ENCODE results near the gene FAIM2. TPM values are rescaled to one million over a fixed set of nuclear protein-coding genes. Genes with fewer than 3 reads are reported as not detected.

Gene FAIM2
- total and polyA plus RNA-seq, 2 experiments from 2014 or later: 0.61 to 2.0 TPM

GRCh38 chr12:49825360-49825970 lies 78.2 kb downstream of the FAIM2 start:
- Histone ChIP-seq H3F3A (replicated peaks; ENCODE audit: low read depth) (0 out of 2 replicates have a peak, but pooled peaks cover 6% of the 10 kb centered on the region), H3K27me3 (ENCODE audit: insufficient read depth) (no peaks in the 10 kb centered on the region), H3K27ac (ENCODE audit: low read depth) (no peak overlapping the region; the same call in 1 of the 2 replicates), H3K79me2 (replicated peaks; ENCODE audit: insufficient read depth) (peaks cover 71% of the 10 kb centered on the region), H3K36me3 (ENCODE audit: insufficient read depth) (no peaks in the 10 kb centered on the region), H3K4me3 (no peak overlapping the region), H4K20me1 (replicated peaks; ENCODE audit: insufficient read depth) (peaks cover 12% of the 10 kb centered on the region), H3K4me1 (ENCODE audit: insufficient read depth) (peaks cover 44% of the 10 kb centered on the region), H2AFZ (no peak overlapping the region), H3K4me2 (peak overlapping the region; percentile 41), H3K9me2 (ENCODE audit: insufficient read depth) (no peaks in the 10 kb centered on the region)
- H3K27ac Mint-ChIP-seq: no peak overlapping the region
- H3K4me3 Mint-ChIP-seq: peak overlapping the region; percentile 35; the same call in 1 of the 3 replicates
- ATAC-seq (peak; percentile 6), DNase-seq (ENCODE audit: low spot score) (peak; percentile 27)
- peaks cover 7% of the 10 kb centered on the region for H3K36me3 Mint-ChIP-seq (ENCODE audit: low read depth)
- H3K4me1 Mint-ChIP-seq: peaks cover 58% of the 10 kb centered on the region
- TF ChIP-seq EZH2 (IDR thresholded peaks at IDR 0.05; ENCODE audit: low read depth, unreplicated experiment): no peak
- TF ChIP-seq ETS1 (IDR thresholded peaks at IDR 0.05): no peak
- no peak for TF ChIP-seq CREB1 (CRISPR knock-in tag; IDR thresholded peaks at IDR 0.05; ENCODE audit: low read depth)
- TF ChIP-seq POLR2AphosphoS5 (IDR thresholded peaks at IDR 0.05; ENCODE audit: low read depth): no peak
- TF ChIP-seq REST (IDR thresholded peaks at IDR 0.05; ENCODE audit: unreplicated experiment): no peak
- TF ChIP-seq JUNB (IDR thresholded peaks at IDR 0.05; ENCODE audit: unreplicated experiment): no peak
- TF ChIP-seq ZNF331 (CRISPR knock-in tag; IDR thresholded peaks at IDR 0.05; ENCODE audit: low read depth): no peak
- no peak for TF ChIP-seq NANOG (IDR thresholded peaks at IDR 0.05; ENCODE audit: borderline replicate concordance)
- no peak for TF ChIP-seq ZNF462 (CRISPR knock-in tag; IDR thresholded peaks at IDR 0.05)
- no peak for TF ChIP-seq ZNF114 (CRISPR knock-in tag; IDR thresholded peaks at IDR 0.05)
- TF ChIP-seq EZH2phosphoT487 (IDR thresholded peaks at IDR 0.05; ENCODE audit: unreplicated experiment): no peak
- no peak for TF ChIP-seq STAT1 (IDR thresholded peaks at IDR 0.05; ENCODE audit: unreplicated experiment)
- no peak for TF ChIP-seq CTCF (conservative IDR thresholded peaks at IDR 0.05; ENCODE audit: low read depth in 2 of 2)
- H3K27me3 Mint-ChIP-seq (ENCODE audit: insufficient read depth, low read depth, poor library complexity): peaks cover 15% of the 10 kb centered on the region
- H3K9me3 Mint-ChIP-seq: no peaks in the 10 kb centered on the region

Measured in GM23338 (cell line).